H9 (cell line): ENCODE measurements around the gene SDK1. TPM values are rescaled to one million over a fixed set of nuclear protein-coding genes. Genes with fewer than 3 reads are reported as not detected.

Experiments used
- DNase-seq: peaks from one replicate; pipeline ENCODE4 v3.0.0-alpha.2; 2017
- H2AFZ ChIP-seq: one replicate; pipeline ENCODE4 v1.6.1; 2013; ENCODE audit warnings: mild to moderate bottlenecking, low read length, control low read depth, moderate library complexity
- H2AK5ac ChIP-seq: 2 replicates; pipeline ENCODE4 v1.6.1; 2013; ENCODE audit warnings: low read length, control low read depth, mixed read lengths; ENCODE audit not compliant: insufficient read length
- H2BK120ac ChIP-seq: one replicate; pipeline ENCODE4 v1.6.1; 2013; ENCODE audit warnings: low read depth, mild to moderate bottlenecking, low read length, control low read depth, inconsistent platforms; ENCODE audit not compliant: poor library complexity, severe bottlenecking
- H2BK12ac ChIP-seq: 2 replicates; pipeline ENCODE4 v1.6.1; 2013; ENCODE audit warnings: low read length, control low read depth, mixed read lengths, low read depth; ENCODE audit not compliant: insufficient read length
- H2BK15ac ChIP-seq: 2 replicates; pipeline ENCODE4 v1.6.1; 2013; ENCODE audit warnings: low read depth, low read length, control low read depth
- H2BK20ac ChIP-seq: one replicate; pipeline ENCODE4 v1.6.1; 2013; ENCODE audit warnings: low read depth, mild to moderate bottlenecking, low read length, control low read depth, inconsistent platforms; ENCODE audit not compliant: poor library complexity, severe bottlenecking
- H2BK5ac ChIP-seq: 2 replicates; pipeline ENCODE4 v1.6.1; 2013; ENCODE audit warnings: low read length, control low read depth, mixed read lengths; ENCODE audit not compliant: insufficient read length
- H3K14ac ChIP-seq: 2 replicates; pipeline ENCODE4 v1.6.1; 2013; ENCODE audit warnings: low read length, control low read depth; ENCODE audit not compliant: insufficient read depth
- H3K18ac ChIP-seq: 2 replicates; pipeline ENCODE4 v1.6.1; 2013; ENCODE audit warnings: low read depth, mild to moderate bottlenecking, mixed read lengths, low read length, control low read depth; ENCODE audit not compliant: insufficient read length
- H3K23ac ChIP-seq: 2 replicates; pipeline ENCODE4 v1.6.1; 2013; ENCODE audit warnings: low read length, control low read depth, mixed read lengths, low read depth; ENCODE audit not compliant: insufficient read length
- H3K23me2 ChIP-seq: 2 replicates; pipeline ENCODE4 v1.6.1; 2013; ENCODE audit warnings: low read depth, mild to moderate bottlenecking, mixed read lengths, low read length, control low read depth; ENCODE audit not compliant: insufficient read length, poor library complexity, severe bottlenecking
- H3K27ac ChIP-seq: 2 replicates; pipeline ENCODE4 v1.5.1; 2013; ENCODE audit warnings: low read length, control low read depth, mixed read lengths, low read depth; ENCODE audit not compliant: insufficient read length
- H3K27me3 ChIP-seq: 2 replicates; pipeline ENCODE4 v1.6.1; 2013; ENCODE audit warnings: low read length, control low read depth, inconsistent platforms; ENCODE audit not compliant: insufficient read depth
- H3K4ac ChIP-seq: 2 replicates; pipeline ENCODE4 v1.6.1; 2013; ENCODE audit warnings: low read depth, mild to moderate bottlenecking, control low read depth, inconsistent platforms, low read length, moderate library complexity
- H3K4me1 ChIP-seq: 2 replicates; pipeline ENCODE4 v1.6.1; 2013; ENCODE audit warnings: low read length, control low read depth, inconsistent platforms; ENCODE audit not compliant: insufficient read depth
- H3K4me2 ChIP-seq: 2 replicates; pipeline ENCODE4 v1.6.1; 2013; ENCODE audit warnings: low read length, control low read depth, mixed read lengths; ENCODE audit not compliant: insufficient read length, insufficient read depth
- H3K56ac ChIP-seq: 2 replicates; pipeline ENCODE4 v1.6.1; 2013; ENCODE audit warnings: low read depth, mild to moderate bottlenecking, mixed read lengths, low read length, control low read depth; ENCODE audit not compliant: insufficient read length
- H3K79me1 ChIP-seq: 2 replicates; pipeline ENCODE4 v1.6.1; 2013; ENCODE audit warnings: low read depth, mild to moderate bottlenecking, moderate library complexity, low read length, control low read depth, inconsistent platforms; ENCODE audit not compliant: insufficient read depth, poor library complexity, severe bottlenecking
- H3K79me2 ChIP-seq: 2 replicates; pipeline ENCODE4 v1.6.1; 2013; ENCODE audit warnings: low read length, control low read depth, inconsistent platforms; ENCODE audit not compliant: insufficient read depth
- H3K9ac ChIP-seq: 2 replicates; pipeline ENCODE4 v1.6.1; 2013; ENCODE audit warnings: low read length, control low read depth, mixed read lengths; ENCODE audit not compliant: insufficient read length; ENCODE audit errors: extremely low read depth
- H3K9me3 ChIP-seq: one replicate; pipeline ENCODE4 v1.6.1; 2013; ENCODE audit warnings: low read depth, low read length, inconsistent platforms; ENCODE audit not compliant: control insufficient read depth
- H3T11ph ChIP-seq: one replicate; pipeline ENCODE4 v1.6.1; 2013; ENCODE audit warnings: mild to moderate bottlenecking, low read length, control low read depth, inconsistent platforms
- H4K20me1 ChIP-seq: one replicate; pipeline ENCODE4 v1.6.1; 2013; ENCODE audit not compliant: control insufficient read depth, insufficient read length, insufficient read depth
- H4K5ac ChIP-seq: 2 replicates; pipeline ENCODE4 v1.6.1; 2013; ENCODE audit warnings: low read depth, mild to moderate bottlenecking, mixed read lengths, low read length, control low read depth; ENCODE audit not compliant: insufficient read length
- H4K8ac ChIP-seq: replicated peaks from 2 replicates; pipeline ENCODE4 v1.6.1; 2013; ENCODE audit warnings: low read length, control low read depth, mixed read lengths, low read depth; ENCODE audit not compliant: insufficient read length
- H4K91ac ChIP-seq: 2 replicates; pipeline ENCODE4 v1.6.1; 2013; ENCODE audit warnings: low read depth, mild to moderate bottlenecking, moderate library complexity, mixed read lengths, low read length, control low read depth; ENCODE audit not compliant: insufficient read length
- H3K27ac Mint-ChIP-seq, 3 experiments: 2 replicates in 2 of 3; 3 replicates in 1 of 3; pipeline ENCODE4 v1.8.0; 2020 to 2021; ENCODE audit warnings: mixed read lengths in 3 of 3, mild to moderate bottlenecking in 1 of 3, moderate library complexity in 1 of 3
- H3K27me3 Mint-ChIP-seq: 2 replicates; pipeline ENCODE4 v1.8.0; 2021; ENCODE audit warnings: low read depth, mild to moderate bottlenecking, moderate library complexity, mixed read lengths
- H3K36me3 Mint-ChIP-seq, 3 experiments: 2 replicates in 2 of 3; 3 replicates in 1 of 3; pipeline ENCODE4 v1.8.0; 2020 to 2021; ENCODE audit warnings: low read depth in 3 of 3, mixed read lengths in 3 of 3; ENCODE audit not compliant: insufficient read depth in 1 of 3
- H3K4me1 Mint-ChIP-seq, 2 experiments: 2 replicates each; pipeline ENCODE4 v1.8.0; 2020; ENCODE audit warnings: mixed read lengths in 2 of 2
- H3K4me3 Mint-ChIP-seq, 2 experiments: 2 replicates in 1 of 2; 3 replicates in 1 of 2; pipeline ENCODE4 v1.8.0; 2020 to 2021; ENCODE audit warnings: mild to moderate bottlenecking in 2 of 2, mixed read lengths in 2 of 2, moderate library complexity in 1 of 2
- H3K9me3 Mint-ChIP-seq, 2 experiments: 2 replicates in 1 of 2; 3 replicates in 1 of 2; pipeline ENCODE4 v1.8.0; 2020; ENCODE audit warnings: mild to moderate bottlenecking in 2 of 2, mixed read lengths in 2 of 2, moderate library complexity in 1 of 2
- CTCF ChIP-seq: fragments of 200-600 bp; sonication (generic); conservative IDR thresholded peaks from 3 replicates; pipeline ENCODE4 v1.8.0; 2021; ENCODE audit warnings: antibody characterized with exemption, mild to moderate bottlenecking
- WGBS: extraction: QIAGEN DNeasy Blood & Tissue Kit; methylation state at CpG from one replicate; pipeline ENCODE4 v1.1.7; 2013; ENCODE audit warnings: missing lambda C conversion rate, low lambda C conversion rate, mixed read lengths; ENCODE audit not compliant: insufficient read length; ENCODE audit errors: extremely low coverage; 5-methylcytosine and 5-hydroxymethylcytosine counted together
- total RNA-seq: library from RNA; stranded (reverse); gene quantifications from 2 replicates; pipeline ENCODE4 v1.2.1, GENCODE V29; 2021

The SDK1 gene
- total RNA-seq, 1 experiment from 2014 or later, result 8.7 TPM

- H4K20me1 ChIP-seq, result no peaks in the 10 kb centered on the region
- H2AFZ ChIP-seq, result no peak overlapping the region
- no peaks in the 10 kb centered on the region for H3K9me3 ChIP-seq
- H4K5ac ChIP-seq, result no peak overlapping the region
- no peaks in the 10 kb centered on the region; the same call in none of the 2 replicates for H3K27me3 Mint-ChIP-seq
- no peak overlapping the region for H4K8ac ChIP-seq
- no peaks in the 10 kb centered on the region for H3K23me2 ChIP-seq
- no peak overlapping the region for H2BK20ac ChIP-seq
- no peak overlapping the region for H3K14ac ChIP-seq
- H2BK120ac ChIP-seq, result no peak overlapping the region
- no peaks in the 10 kb centered on the region for H3K27me3 ChIP-seq
- H2AK5ac ChIP-seq, result no peak overlapping the region
- H4K91ac ChIP-seq, result no peak overlapping the region
- no peak overlapping the region for H3K56ac ChIP-seq
- H3K23ac ChIP-seq, result no peak overlapping the region
- no peak overlapping the region for H3K4ac ChIP-seq
- no peak overlapping the region for H3K18ac ChIP-seq
- no peaks in the 10 kb centered on the region for H3K36me3 Mint-ChIP-seq
- H3K79me1 ChIP-seq, result no peaks in the 10 kb centered on the region
- no peak overlapping the region for H3K4me2 ChIP-seq
- H3K27ac ChIP-seq, result no peak overlapping the region
- H3K9me3 Mint-ChIP-seq, result no peaks in the 10 kb centered on the region
- H3K27ac Mint-ChIP-seq, result no peak overlapping the region
- no peak for DNase-seq
- no peak for TF ChIP-seq CTCF
- no peak overlapping the region for H3K9ac ChIP-seq
- H3K4me1 ChIP-seq, result peaks cover 2% of the 10 kb centered on the region; the same call in 1 of the 2 replicates
- no peak overlapping the region for H3K4me3 Mint-ChIP-seq
- H2BK5ac ChIP-seq, result no peak overlapping the region
- no peaks in the 10 kb centered on the region for H3K79me2 ChIP-seq
- H3T11ph ChIP-seq, result no peak overlapping the region
- no peak overlapping the region for H2BK12ac ChIP-seq
- WGBS, result no CpG with 5 or more reads among the region's 9 CpGs
- no peak overlapping the region for H2BK15ac ChIP-seq
- peaks cover 19 to 23% of the 10 kb centered on the region in 2 experiments for H3K4me1 Mint-ChIP-seq
These were observed 32.9 kb upstream of the SDK1 start for GRCh38 chr7:3267966-3268690.
